HG02884 (cell line): ENCODE results near the gene DPP9.
"Not testable (repeated sequence)": the region's sequence is repeated elsewhere in the genome, so short reads cannot be mapped to it uniquely, and the experiment has no call there.

Source experiments
- ATAC-seq: cut with Tn5 transposase; IDR thresholded peaks from one replicate; pipeline ENCODE4 v1.9.1; 2021; ENCODE audit warnings: mild to moderate bottlenecking, moderate library complexity; ENCODE audit not compliant: unreplicated experiment

The DPP9 gene

DNA sequence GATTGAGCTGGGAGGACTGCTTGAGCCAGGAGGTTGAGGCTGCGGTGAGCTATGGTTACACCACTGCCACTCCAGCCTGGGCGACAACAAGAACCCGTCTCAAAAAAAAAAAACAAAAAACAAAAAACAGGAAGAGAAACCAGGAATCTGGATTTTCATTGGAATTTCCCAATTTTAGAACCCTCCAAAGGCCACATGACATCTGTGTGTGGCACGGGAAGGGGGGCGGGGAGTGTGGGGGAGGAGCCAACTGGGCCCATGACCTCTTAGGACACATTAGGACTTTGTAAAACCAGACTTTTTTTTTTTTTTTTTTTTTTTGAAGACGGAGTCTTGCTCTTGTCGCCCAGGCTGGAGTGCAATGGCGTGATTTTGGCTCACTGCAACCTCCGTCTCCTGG is 32.3 kb downstream of the DPP9 start:
- ATAC-seq = no peak

DNA sequence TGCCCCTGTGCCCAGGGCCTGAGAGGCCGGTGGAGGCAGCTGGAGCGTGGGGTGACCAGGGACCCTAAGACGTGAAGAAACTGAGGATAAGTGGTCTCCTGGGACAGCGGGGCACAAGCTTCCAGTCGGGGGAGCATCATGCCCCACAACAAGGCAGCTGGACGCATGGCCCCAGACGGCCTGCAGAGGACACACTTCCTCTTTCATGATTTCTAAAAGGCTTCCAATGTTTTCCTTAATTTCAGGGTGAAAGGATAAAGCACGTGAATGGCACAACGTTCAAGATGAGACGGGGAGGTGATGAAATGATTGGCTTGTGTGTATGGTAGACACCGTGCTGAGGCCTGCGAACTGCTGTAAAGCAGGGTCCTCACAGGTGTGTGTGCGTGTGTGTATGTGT is 33.3 kb downstream of the DPP9 start:
- ATAC-seq = no peak

DNA sequence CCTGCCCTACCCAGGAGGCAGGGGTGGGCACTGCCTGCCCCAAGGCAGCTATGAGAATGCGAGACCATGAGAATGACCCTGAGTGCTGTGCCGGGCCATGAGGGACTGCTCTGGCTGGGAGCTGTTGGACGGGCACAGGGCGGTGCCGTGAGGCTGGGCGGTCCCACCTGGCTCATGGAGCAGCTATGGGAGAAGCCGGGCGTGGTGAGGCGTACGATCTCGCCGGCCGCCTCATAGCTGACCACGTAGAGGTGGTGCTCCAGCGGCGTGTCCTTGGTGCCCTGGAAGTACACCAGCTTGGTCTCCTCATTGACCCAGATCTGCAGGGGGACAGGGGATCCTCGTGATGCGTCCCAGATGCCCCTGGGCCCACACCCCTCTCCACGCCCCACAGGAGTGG is 34.2 kb downstream of the DPP9 start:
- no peak for ATAC-seq

DNA sequence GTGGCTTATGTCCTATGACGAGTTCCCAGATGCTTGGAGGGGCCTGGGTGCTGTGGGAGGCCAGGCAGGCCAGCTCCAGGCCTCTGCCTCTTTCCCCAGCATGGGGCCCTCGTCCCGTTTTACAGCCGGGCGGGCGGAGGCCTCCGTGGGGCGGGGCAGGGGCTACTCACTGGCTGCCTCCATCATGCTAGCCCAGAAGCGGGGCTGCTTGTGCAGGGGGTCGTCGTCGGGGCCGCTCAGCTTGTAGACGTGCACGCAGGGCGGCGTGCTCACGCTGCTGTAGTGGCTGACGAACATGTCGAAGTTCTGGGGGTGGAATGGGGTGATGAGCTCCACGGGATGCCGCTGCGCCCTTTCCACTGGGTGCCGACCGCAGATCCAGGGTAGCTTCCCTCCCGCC is 35.1 kb downstream of the DPP9 start:
- ATAC-seq = no peak

DNA sequence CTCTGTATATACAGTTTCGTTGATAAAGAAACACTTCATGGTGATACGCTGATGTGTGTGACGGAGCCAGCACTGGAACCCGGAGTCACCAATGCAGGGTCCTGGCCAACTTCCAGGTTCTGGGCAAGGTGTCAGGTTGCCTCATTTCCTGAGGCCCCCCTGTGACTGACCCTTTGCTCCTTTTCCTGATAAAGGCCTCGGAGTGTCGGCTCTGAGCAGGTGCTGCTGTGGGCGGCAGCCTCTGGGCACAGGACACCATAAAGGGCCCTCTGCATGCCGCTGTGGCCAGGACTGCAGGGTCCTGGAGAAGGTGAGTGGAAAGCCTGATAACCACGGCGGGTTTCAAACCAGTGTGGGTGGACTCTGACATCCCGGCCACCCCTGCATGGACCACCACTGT is 36.2 kb downstream of the DPP9 start:
- no peak for ATAC-seq

DNA sequence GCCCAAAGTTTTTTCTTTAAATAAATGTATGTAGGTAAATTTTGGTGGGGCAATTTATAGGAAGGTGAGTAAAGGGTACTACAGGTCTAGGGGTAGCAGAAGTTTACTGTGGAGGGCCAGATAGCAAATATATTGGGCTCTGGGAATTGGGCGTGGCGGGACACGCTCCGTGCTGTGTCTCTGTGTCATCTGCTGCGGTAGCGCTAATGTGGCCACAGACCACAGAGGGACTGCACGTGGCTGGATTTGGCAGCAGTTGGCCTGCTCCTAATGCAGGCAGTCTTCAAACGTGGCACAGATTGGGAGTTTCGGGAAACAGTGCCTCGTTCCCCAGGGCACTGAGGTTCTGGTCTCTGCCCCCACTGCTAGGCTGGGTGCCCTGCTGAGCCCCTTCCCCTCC is 36.9 kb downstream of the DPP9 start:
- ATAC-seq = no peak

DNA sequence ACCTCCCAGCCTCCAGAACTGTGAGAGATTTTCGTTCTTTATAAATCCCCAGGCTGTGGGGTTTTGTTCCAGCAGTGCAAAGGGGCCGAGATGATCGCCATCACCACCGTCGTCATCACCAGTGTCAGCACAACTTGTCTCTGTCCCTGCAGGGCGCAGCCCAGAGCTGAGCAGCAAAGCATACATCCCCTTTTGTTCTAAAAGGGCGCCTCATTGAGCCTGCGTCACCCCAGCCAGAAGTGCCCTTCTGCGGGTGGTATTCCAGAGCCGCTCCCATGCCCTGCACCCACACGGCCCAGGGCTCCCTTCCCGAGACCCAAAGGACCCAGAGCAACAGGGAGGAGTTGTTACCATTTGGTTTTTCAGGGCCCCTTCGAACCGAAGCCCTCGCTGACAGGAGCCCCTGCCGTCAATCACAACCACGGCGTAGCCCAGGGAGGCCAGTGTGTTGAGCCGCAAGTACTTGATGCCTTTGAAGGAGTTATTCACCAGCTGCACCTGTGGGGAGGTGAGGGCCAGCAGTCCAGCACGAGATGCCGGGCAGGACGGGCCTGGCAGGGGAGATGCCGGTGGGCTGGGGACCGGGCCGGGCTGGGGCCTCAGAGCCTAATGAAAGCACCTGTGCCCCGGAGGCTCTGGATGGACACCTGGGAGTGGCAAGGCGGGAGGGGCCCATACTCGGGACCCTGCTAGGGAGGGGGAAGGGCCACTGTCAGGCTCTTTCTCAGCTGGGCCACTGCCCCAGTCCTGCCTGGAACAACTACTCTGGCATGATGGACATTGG is 39.1 kb downstream of the DPP9 start:
- no peak for ATAC-seq

DNA sequence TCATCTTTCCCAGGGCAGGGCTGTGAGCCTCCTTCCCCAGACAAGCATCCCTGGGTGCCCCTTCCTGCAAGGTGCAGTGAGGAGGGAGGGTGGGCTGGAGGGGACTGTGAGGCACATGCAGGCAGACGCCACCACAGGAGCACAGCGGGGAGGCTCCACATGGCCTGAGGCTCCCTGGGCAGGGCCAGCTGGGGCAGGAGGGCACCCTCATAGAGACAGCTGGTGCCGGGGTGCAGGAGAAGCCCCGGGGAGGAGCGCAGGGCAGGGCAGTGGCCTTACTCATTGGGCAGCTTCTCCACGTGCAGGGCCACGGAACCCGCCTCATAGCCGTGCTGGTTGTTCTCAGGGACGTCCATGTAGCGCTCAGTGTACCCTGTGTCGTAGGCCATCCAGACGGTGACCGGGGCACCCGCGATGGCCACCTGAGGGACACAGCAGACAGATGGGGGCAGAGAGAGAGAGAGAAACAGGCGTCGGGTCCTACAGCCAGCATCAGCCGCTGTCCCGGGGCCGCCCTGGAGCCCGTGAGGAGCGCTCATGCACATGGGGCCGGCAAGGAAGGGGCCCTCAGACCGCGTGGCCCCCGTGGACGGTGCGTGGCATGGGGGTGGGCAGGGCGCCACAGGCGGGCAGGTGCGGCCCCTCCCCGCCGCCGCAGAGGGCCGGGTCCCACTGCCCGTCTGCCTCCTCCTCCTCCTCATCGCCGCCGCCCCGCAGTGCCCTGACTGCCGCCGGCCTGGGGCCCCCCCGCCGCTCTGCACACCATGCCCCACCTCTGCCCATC is 41.0 kb downstream of the DPP9 start:
- ATAC-seq = no peak

DNA sequence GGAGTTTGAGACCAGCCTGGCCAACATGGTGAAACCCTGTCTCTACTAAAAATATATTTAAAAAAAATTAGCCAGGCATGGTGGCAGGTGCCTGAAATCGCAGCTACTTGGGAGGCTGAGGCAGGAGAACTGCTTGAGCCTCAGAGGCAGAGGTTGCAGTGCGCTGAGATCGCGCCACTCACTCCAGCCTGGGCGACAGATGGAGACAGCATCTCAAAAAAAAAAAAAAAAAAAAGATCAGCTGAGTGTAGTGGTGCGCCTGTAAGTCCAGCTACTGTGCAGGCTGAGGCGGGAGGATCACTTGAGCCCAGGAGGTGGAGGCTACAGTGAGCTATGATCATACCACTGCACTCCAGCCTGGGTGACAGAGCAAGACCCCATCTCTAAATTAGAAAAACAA is 43.6 kb downstream of the DPP9 start:
- ATAC-seq = not testable (repeated sequence)

DNA sequence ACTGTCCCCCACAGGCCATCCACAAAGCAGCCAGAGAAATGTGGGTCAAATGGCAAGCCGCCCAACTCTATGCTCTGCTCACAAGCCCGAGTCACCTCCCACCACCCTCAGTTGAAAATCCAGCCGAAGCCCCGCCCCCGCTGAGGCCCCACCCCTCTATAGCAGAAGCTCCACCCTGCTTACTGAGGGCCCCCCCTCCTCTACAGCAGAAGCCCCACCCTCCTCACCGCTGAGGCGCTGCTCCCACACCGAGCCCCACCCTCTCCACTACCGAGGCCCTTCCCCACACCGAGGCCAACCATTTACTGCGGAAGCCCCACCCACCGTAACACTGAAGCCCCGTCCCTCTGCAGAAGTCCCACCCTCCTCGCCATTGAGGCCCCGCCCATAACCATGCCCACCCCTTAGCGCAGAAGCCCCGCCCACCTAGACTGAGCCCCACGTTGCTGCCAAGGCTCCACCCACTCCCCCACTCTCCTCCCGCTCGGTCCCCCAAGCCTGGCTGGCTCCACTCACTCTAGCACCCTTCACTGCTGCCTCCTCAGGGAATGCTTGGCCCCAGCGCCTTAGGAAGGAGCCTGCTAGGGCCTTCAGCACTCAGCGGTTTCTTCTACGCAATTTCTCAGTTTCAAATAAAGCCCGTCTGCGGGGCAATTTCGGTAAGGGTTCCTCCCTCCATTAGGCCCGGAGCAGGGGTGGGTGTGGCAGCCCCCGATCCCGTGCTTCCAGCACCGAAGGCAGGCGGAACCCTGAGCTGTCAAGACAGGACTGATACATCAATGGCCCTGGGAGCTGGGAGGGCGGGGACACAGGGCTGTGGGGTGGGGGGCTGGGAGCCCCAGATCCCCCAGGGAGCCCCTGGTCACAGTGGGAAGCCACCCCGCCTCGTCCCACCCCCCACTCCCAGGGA is 44.5 kb downstream of the DPP9 start:
- no peak for ATAC-seq

DNA sequence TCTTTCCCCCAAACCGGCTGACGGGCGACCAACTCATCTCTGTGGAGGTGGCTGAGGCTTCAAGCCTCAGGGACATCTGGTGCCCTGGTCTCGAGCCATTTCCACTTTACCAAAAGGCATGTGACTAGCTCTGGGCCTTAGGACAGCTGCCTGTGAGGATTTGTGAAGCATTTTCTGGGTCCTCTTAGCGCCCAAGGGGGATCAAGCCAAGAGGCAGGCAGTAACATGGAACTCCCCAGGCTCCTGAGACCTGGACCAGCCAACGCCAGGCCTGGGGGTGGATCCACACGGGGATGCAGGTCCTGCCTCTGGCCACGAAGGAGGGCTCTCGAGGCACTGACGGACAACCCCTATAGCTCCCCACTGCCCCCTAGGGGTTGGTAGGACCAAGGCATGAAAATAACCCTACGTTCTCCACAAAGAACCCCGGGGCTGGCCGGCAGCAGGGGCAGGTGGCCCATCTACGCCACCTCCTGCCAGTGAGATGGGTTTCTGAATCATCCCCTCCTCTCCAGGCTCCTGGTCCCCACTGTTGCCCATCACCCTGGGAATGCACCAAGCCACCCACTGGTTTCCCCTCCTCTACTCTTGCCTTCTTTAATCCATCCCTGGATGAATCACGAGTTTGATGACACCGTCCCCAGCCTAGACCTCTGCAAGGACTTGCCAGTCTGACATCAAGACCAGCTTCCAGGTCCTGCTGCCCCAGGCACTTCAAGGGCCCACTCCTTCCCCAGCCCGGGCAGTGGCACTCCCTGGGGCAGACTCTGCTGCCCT is 46.5 kb downstream of the DPP9 start:
- no peak for ATAC-seq

DNA sequence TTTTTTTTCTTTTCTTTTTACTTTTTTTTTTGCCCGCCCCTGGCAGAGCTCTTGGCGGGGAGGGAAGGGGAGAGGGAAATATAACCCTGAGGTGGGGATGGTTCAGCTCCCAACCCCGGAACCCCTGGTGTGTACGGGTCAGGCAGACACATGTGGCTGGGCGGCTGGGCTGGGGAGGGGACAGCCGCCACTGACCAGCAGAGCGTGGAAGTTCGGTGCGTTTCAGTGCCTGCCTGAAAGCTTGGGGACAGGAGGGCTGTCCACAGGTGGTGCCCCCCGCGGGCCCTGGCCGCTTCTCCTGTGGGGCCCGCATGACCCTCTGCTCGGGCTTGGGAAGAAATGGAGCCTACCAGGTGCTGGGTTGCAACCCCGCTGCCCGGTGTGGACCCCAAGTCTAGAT is 48.3 kb downstream of the DPP9 start:
- ATAC-seq = no peak

DNA sequence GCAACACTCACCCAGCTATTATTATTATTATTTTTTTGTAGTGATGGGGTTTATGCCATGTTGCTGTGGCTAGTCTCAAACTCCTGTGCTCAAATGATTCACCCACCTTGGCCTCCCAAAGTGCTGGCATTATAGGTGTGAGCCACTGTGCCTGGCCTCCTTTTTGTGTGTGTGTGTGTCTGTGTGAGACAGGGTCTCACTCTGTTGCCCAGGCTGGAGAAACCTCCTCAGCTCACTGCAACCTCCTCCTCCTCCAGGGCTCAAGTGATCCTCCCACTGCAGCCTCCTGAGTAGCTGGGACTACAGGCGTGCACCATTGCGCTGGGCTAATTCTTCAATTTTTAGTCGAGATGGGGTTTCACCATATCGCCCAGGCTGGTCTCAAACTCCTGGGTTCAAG is 49.9 kb downstream of the DPP9 start:
- ATAC-seq = no peak

DNA sequence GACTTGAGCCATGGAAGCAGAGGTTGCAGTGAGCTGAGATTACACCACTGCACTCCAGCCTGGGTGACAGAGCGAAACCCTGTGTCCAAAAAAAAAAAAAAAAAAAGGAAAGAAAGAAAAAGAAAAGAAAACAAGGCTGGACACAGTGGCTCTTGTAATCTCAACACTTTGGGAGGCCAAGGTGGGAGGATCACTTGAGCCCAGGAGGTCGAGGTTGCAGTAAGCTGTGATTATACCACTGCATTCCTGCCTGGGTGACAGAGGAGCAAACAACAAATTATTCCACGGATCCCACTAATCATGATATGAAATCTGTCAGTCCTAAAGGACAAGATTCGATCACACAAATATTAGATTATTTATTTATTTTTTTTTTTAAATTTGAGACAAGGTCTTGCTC is 50.4 kb downstream of the DPP9 start:
- ATAC-seq = no peak

DNA sequence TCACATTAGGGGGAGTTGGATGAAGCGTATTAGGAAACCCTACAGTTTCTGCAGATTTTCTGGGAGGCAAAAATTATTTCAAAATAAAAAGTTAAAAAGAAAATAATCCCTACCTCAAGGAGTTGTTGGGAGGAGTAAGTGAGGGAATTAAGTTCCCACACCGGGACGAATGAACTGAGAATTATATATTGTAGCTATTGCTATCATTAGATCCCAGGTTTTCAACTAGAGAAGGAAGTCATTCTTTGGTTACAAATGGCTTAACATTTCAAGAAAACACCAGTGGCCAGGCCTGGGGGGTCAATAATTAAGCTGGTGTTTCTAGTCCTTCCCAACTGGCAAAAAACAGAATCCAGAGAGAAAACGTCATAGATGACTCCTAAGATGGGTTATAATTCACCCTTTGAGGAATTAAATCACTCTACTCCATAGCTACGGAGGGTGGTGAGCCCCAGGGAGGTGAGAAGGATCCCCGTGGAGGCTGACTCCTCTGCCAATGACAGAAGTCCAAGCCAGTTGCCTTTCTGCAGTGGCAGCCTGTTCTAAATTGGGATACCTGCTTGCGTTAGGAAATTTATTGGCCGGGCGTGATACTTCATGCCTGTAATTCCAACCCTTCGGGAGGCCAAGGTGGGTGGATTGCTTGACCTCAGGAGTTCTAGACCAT is 52.3 kb downstream of the DPP9 start:
- ATAC-seq = no peak

DNA sequence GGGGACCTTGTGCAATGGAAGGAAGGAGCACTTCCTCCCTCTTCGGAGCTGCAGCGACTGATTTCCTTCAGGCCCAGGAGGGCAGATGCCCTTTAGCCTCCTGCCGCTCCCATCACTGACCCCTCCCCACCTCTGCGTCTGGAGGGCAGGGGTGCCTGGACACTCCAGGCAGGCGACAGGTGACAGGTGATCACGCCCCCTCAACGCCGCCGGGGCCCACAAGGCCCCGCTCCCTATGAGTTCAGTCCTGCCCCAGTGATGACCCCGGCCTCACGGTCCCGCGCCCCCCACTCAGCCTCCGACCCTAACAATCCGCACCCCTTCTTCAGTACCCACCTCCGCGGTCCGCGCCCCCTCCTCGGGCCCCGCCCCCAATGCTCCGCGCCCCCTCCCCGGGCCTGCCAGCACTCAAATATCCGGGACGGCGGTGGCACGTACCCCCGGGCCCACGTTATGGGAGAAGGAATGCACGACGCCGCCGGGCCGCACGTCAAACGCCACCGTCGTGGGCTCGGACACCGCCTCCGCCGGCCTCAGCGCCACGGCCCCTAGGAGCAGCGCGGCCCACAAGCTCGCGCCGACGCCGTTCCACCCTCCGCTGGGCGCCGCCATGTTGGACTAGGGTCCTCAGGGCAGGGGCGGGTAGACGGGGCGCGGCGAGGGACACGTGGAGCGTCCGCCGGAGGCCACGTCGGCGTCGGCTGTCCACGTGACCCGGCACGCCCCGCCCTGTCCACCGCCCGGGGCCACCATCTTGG is 53.7 kb downstream of the DPP9 start, which contains the start of gene MYDGF:
Gene MYDGF (minus strand): TSS at position 620 of the 758 bp plus-strand sequence. CDS start 8 bp downstream, at position 612.
- ATAC-seq = peak; percentile 74

DNA sequence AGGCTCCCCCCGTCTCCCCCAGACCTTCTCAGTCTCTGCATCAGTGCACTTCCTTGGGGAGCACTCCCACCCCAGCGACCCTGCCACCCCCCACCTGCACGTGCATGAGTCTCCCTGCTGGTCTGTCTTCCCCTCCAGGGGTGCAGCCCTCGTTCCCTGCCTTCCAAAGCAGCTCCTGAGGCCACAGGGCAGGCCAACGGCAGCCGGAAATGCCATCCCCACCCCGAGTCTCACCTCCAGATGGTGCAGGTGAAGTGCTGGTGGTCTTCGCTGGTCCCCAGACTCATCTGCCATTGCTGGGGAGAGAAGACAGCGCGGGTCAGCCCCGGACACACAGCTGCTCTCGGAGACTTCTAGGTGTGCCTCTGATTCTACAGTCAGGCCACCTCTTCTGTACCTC is 59.0 kb downstream of the DPP9 start:
- ATAC-seq = no peak

DNA sequence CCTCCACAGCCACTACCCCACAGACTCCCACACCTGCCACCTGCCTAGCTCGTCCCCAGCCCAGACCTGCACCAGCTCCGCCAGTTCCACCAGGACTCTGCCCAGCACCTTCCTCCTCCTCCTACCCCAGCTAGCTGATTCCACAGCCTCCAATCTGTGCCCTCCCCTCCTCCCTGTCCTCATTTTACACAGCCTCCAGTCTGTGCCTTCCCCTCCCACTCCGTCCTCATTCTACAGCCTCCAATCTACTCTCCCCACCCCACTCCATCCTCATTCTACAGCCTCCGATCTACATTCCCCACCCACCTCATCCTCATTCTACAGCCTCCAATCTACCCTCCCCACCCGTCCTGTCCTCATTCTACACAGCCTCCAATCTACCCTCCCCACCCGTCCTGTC is 60.8 kb downstream of the DPP9 start:
- ATAC-seq = no peak

DNA sequence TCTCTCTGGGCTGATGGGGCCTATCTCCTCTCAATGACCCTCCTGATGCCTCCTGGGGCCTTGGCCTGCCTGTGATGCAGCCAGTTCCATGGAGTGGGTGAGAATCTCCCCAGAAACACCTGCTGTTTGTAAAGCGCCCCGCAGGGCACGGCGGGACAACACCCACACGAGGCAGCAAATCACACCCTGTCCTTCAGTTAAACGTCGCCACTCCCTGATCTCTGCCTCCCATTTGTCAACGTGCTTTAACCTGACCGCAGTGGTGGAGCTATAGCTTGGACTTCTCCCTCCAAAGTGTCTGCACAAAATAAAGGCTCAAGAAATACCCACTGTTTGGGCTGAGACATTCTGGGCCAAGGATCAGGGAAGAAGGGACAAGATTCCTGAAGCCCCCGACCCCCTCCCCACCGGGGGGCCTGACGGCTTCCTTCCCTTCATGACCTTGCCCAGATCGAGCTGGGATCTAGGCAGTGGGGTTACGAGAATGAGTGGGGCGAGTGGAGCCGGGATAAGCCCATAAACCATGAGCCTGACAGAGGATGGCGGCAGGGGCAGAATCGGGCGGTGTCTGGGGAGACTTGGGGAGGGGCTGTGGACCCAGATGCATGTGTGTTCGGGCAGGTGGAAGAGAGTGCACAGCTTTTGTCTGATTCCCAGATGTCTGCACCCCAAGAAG is 61.5 kb downstream of the DPP9 start:
- ATAC-seq = no peak
